ENCODE results near the gene DNAJC1.

DNA sequence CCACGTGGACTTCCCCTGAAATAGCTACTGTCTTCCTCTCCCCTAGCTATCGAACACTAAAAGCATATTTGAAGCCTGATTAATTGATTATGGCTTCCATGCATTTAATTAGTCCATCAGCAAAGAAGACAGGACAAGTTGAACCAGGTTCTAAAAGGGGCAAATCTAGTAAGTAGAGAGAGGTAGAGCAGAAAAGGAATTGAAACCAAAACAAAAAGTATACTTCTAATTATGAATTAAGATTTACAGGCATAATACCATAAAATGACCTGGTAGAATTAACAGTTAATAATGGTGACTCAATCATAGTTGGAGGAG lies 393 bp upstream of the DNAJC1 start:
- no peak for TF ChIP-seq POLR2A (IDR thresholded peaks at IDR 0.05; ENCODE audit: low read depth, low read length)
- TF ChIP-seq POLR2AphosphoS5 (IDR thresholded peaks at IDR 0.05; ENCODE audit: low read depth, low read length) = no peak

Data from GM12892 (cell line).